Transverse colon (tissue), 4 donors: ENCODE measurements around the gene CCL17. TPM values are rescaled to one million over a fixed set of nuclear protein-coding genes. Genes with fewer than 3 reads are reported as not detected.

ENCODE experiments used
- DNase-seq: peaks from one replicate; pipeline ENCODE4 v3.0.0-alpha.2; 2019
- H3K27ac ChIP-seq, 4 donors: fragments of 200-600 bp; sonication (generic); 2 replicates each; pipeline ENCODE4 v1.5.1; 2016 to 2018; ENCODE audit warnings: inconsistent platforms in 4 of 4
- H3K27me3 ChIP-seq: fragments of 200-600 bp; sonication (generic); 2 replicates; pipeline ENCODE4 v1.5.1; 2017; ENCODE audit warnings: inconsistent platforms
- H3K36me3 ChIP-seq, 4 donors: fragments of 200-600 bp; sonication (generic); 2 replicates each; pipeline ENCODE4 v1.5.1; 2017 to 2019; ENCODE audit warnings: inconsistent platforms in 4 of 4
- H3K4me1 ChIP-seq, 4 donors: fragments of 200-600 bp; sonication (generic); 2 replicates each; pipeline ENCODE4 v1.5.1; 2017 to 2020; ENCODE audit warnings: inconsistent platforms in 4 of 4
- H3K4me3 ChIP-seq, 4 donors: fragments of 200-600 bp; sonication (generic); 1 replicate in 1 of 4; 2 replicates in 3 of 4; pipeline versions ENCODE4 v1.5.1 to v1.6.1; 2017 to 2019; ENCODE audit warnings: inconsistent platforms in 4 of 4
- H3K9me3 ChIP-seq, 2 donors: fragments of 200-600 bp; sonication (generic); 2 replicates each; pipeline ENCODE4 v1.5.1; 2017 to 2019; ENCODE audit warnings: inconsistent platforms in 2 of 2
- EP300 ChIP-seq: sonication (generic); formaldehyde crosslinking; IDR thresholded peaks from one replicate; pipeline ENCODE4 v1.6.1; 2017; ENCODE audit warnings: antibody characterized with exemption, low read depth
- POLR2A ChIP-seq: fragments of 450-650 bp; IDR thresholded peaks from one replicate; pipeline ENCODE4 v1.6.1; 2016; ENCODE audit warnings: antibody characterized with exemption, mild to moderate bottlenecking, moderate library complexity
- POLR2AphosphoS5 ChIP-seq, 3 donors: sonication (generic); formaldehyde crosslinking; IDR thresholded peaks; one replicate each; pipeline ENCODE4 v1.6.1; 2016; ENCODE audit warnings: antibody characterized with exemption in 3 of 3
- WGBS, 2 donors: methylation state at CpG; one replicate each; pipeline ENCODE4 v1.1.5; 2018; ENCODE audit warnings: low coverage in 1 of 2; 5-methylcytosine and 5-hydroxymethylcytosine counted together
- in situ Hi-C, 4 donors: fragments of 200-750 bp; cut with MboI; loops; one replicate each; pipeline versions ENCODE4 v1.15.0 to v1.15.1; 2017; ENCODE audit warnings: low sequenced_read_pairs in 3 of 4, low pct_ligation_motif_present in 1 of 4, low pct_unique_long_range_greater_than_20kb in 1 of 4
- intact Hi-C: fragments of 100-400 bp; cut with DNase I; formaldehyde crosslinking; loops from one replicate; pipeline ENCODE4 v1.15.1; 2023; ENCODE audit warnings: low total_unique reads
- total RNA-seq, 4 donors: library from RNA; depleted of rRNA; stranded (reverse); fragments of >200 nt; gene quantifications; one replicate each; pipeline ENCODE4 v1.1.0, GENCODE V29; 2016
- TF ChIP-seq, protein P1 (sequence below), 5 experiments: fragments of 200-600 bp in 3 of 5; fragments of 450-650 bp in 2 of 5; sonication (generic) in 3 of 5; IDR thresholded peaks; 1 replicate in 2 of 5; 2 replicates in 3 of 5; pipeline ENCODE4 v1.5.1; 2016 to 2017; ENCODE audit warnings: antibody characterized with exemption in 5 of 5, inconsistent platforms in 3 of 5, mild to moderate bottlenecking in 2 of 5, moderate library complexity in 1 of 5

CCL17 gene
- total RNA-seq, 4 donors from 2014 or later = 1.4 TPM; not detected in 3

DNA sequence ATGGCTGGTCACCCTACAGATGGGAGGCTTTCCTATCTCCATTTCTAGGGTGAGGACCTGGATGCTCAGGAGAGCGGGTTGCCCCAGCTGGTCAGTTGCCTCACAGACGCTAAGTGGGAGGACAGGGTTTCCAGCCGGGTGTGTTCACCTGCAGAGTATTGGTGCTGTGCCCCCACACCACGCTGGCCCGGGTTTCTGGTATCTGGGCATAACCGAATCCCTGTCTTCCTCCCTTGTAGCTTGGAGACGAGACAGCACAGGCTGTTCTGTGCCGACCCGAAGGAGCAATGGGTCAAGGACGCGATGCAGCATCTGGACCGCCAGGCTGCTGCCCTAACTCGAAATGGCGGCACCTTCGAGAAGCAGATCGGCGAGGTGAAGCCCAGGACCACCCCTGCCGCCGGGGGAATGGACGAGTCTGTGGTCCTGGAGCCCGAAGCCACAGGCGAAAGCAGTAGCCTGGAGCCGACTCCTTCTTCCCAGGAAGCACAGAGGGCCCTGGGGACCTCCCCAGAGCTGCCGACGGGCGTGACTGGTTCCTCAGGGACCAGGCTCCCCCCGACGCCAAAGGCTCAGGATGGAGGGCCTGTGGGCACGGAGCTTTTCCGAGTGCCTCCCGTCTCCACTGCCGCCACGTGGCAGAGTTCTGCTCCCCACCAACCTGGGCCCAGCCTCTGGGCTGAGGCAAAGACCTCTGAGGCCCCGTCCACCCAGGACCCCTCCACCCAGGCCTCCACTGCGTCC, 22.6 kb upstream of the CCL17 start:
- Histone ChIP-seq H3K9me3 (no peaks in the 10 kb centered on the region), H3K27ac (no peak overlapping the region), H3K4me1 (peaks cover 9 to 35% (median 12%) of the 10 kb centered on the region in 4 donors), H3K27me3 (no peaks in the 10 kb centered on the region), H3K4me3 (no peak overlapping the region), H3K36me3 (no peaks in the 10 kb centered on the region)
- TF ChIP-seq, protein P1, sequence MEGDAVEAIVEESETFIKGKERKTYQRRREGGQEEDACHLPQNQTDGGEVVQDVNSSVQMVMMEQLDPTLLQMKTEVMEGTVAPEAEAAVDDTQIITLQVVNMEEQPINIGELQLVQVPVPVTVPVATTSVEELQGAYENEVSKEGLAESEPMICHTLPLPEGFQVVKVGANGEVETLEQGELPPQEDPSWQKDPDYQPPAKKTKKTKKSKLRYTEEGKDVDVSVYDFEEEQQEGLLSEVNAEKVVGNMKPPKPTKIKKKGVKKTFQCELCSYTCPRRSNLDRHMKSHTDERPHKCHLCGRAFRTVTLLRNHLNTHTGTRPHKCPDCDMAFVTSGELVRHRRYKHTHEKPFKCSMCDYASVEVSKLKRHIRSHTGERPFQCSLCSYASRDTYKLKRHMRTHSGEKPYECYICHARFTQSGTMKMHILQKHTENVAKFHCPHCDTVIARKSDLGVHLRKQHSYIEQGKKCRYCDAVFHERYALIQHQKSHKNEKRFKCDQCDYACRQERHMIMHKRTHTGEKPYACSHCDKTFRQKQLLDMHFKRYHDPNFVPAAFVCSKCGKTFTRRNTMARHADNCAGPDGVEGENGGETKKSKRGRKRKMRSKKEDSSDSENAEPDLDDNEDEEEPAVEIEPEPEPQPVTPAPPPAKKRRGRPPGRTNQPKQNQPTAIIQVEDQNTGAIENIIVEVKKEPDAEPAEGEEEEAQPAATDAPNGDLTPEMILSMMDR (IDR thresholded peaks at IDR 0.05) = no peak
- TF ChIP-seq POLR2A (no peak), POLR2AphosphoS5 (IDR thresholded peaks at IDR 0.05) (no peak), EP300 (no peak)
- in situ Hi-C loops (no loop called here), intact Hi-C loops (no loop called here)
- no peak for DNase-seq
- 90% methylated on average over 33 of the region's 35 CpGs; no CpG with 5 or more reads in 1 of the 2 donors for WGBS, 2 donors

DNA sequence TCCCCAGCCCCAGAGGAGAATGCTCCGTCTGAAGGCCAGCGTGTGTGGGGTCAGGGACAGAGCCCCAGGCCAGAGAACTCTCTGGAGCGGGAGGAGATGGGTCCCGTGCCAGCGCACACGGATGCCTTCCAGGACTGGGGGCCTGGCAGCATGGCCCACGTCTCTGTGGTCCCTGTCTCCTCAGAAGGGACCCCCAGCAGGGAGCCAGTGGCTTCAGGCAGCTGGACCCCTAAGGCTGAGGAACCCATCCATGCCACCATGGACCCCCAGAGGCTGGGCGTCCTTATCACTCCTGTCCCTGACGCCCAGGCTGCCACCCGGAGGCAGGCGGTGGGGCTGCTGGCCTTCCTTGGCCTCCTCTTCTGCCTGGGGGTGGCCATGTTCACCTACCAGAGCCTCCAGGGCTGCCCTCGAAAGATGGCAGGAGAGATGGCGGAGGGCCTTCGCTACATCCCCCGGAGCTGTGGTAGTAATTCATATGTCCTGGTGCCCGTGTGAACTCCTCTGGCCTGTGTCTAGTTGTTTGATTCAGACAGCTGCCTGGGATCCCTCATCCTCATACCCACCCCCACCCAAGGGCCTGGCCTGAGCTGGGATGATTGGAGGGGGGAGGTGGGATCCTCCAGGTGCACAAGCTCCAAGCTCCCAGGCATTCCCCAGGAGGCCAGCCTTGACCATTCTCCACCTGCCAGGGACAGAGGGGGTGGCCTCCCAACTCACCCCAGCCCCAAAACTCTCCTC, 21.9 kb upstream of the CCL17 start:
- Histone ChIP-seq H3K4me3 (no peak overlapping the region), H3K4me1 (peaks cover 9 to 30% (median 12%) of the 10 kb centered on the region in 4 donors), H3K9me3 (no peaks in the 10 kb centered on the region), H3K36me3 (no peaks in the 10 kb centered on the region), H3K27ac (no peak overlapping the region), H3K27me3 (no peaks in the 10 kb centered on the region)
- in situ Hi-C loops (no loop called here), intact Hi-C loops (no loop called here)
- WGBS, 2 donors = 88% methylated on average over 14 of the region's 16 CpGs; no CpG with 5 or more reads in 1 of the 2 donors
- TF ChIP-seq EP300 (no peak), POLR2A (no peak), POLR2AphosphoS5 (IDR thresholded peaks at IDR 0.05) (no peak)
- TF ChIP-seq, protein P1 (IDR thresholded peaks at IDR 0.05) = no peak
- no peak for DNase-seq

DNA sequence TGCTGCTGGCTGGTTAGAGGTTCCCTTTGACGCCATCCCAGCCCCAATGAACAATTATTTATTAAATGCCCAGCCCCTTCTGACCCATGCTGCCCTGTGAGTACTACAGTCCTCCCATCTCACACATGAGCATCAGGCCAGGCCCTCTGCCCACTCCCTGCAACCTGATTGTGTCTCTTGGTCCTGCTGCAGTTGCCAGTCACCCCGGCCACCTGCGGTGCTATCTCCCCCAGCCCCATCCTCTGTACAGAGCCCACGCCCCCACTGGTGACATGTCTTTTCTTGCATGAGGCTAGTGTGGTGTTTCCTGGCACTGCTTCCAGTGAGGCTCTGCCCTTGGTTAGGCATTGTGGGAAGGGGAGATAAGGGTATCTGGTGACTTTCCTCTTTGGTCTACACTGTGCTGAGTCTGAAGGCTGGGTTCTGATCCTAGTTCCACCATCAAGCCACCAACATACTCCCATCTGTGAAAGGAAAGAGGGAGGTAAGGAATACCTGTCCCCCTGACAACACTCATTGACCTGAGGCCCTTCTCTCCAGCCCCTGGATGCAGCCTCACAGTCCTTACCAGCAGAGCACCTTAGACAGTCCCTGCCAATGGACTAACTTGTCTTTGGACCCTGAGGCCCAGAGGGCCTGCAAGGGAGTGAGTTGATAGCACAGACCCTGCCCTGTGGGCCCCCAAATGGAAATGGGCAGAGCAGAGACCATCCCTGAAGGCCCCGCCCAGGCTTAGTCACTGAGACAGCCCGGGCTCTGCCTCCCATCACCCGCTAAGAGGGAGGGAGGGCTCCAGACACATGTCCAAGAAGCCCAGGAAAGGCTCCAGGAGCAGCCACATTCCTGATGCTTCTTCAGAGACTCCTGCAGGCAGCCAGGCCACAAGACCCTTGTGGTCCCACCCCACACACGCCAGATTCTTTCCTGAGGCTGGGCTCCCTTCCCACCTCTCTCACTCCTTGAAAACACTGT, 21.0 kb upstream of the CCL17 start:
- H3K36me3 ChIP-seq = no peaks in the 10 kb centered on the region
- intact Hi-C loops (no loop called here), in situ Hi-C loops (no loop called here)
- no peaks in the 10 kb centered on the region for H3K9me3 ChIP-seq
- WGBS, 2 donors = 72% methylated on average over 8 of the region's 8 CpGs; no CpG with 5 or more reads in 1 of the 2 donors
- H3K27ac ChIP-seq = peak overlapping the region in 3 of 4 donors; percentile 11 to 47 (median 15)
- no peak for DNase-seq
- H3K27me3 ChIP-seq = no peaks in the 10 kb centered on the region
- TF ChIP-seq EP300 (no peak), POLR2AphosphoS5 (IDR thresholded peaks at IDR 0.05) (no peak), POLR2A (no peak)
- TF ChIP-seq, protein P1 (IDR thresholded peaks at IDR 0.05) = no peak
- H3K4me3 ChIP-seq = no peak overlapping the region
- peaks cover 14 to 28% (median 16%) of the 10 kb centered on the region in 4 donors for H3K4me1 ChIP-seq
